Activated CD8-positive, alpha-beta memory T cell treated with anti-CD3 and anti-CD28 coated beads for 24 hours (primary cell): ENCODE results near the gene MYBBP1A.
A peak's percentile ranks its signal among the peaks of the same experiment; 100 is the strongest.
"Not testable (repeated sequence)": the region's sequence is repeated elsewhere in the genome, so short reads cannot be mapped to it uniquely, and the experiment has no call there.

Experiments
- DNase-seq: peaks from one replicate; pipeline ENCODE4 v3.0.0-alpha.2; 2020

The MYBBP1A gene

DNA sequence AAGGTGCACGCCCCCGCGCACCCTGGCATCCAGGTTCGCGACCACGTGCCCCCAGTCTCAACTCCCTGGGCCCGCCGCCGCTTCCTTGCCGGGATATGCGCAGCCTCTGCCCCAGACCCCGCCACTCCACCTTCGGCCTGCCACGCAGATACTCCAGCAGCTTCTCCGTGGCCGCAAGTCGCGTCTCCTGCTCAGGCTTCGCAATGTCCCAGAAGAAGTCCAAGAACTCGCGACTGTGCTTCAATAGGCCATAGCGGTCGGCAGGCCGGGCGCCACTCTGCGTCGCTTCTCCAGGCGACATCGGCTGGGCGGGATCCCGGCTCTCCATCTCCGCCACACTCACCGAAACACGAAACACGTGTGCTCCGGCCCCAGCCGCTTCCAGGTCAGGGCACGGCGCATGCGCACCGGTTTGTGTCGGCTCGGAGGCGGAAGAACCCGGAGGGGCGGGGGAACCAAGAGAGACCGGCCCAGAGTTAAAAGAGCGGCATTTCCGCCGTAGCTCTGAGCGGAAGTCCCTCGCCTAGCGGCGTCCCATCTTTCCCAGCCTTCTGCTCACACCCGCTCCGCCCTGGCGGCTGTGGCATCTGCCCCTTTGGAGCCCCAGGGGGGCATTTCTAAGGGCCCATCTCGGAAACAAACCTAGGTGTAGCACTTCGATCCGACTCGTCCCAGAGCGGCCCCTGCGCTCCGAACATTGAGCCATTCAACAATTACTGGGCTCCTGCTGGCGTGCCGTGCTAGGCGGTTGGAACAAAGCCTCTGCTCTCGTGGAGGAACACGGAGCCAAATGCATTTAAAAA is at the start of gene MYBBP1A:
Gene MYBBP1A, minus strand, starts transcription at position 388 of the 803 bp plus-strand sequence. Its CDS starts 60 bp downstream, at position 328.
- peak; percentile 97 for DNase-seq

DNA sequence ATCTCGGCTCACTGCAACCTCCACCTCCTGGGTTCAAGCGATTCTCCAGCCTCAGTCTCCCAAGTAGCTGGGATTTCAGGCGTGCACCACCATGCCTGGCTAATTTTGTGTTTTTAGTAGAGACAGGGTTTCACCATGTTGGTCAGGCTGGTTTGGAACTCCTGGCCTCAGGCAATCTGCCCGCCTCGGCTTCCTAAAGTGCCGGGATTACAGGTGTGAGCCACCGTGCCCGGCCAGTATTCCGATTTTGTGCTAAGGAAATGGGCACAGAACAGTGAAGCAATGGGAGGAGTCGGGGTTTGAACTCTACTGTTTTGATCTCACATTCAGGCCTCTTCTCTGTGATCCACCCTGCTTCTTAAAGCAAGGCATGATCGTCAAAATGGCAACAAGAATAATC is 49.6 kb upstream of the MYBBP1A start:
- not testable (repeated sequence) for DNase-seq

GRCh38 chr17:4604111-4604644 is 49.0 kb upstream of the MYBBP1A start:
- no peak for DNase-seq

GRCh38 chr17:4602041-4602440 is 46.9 kb upstream of the MYBBP1A start:
- no peak for DNase-seq

DNA sequence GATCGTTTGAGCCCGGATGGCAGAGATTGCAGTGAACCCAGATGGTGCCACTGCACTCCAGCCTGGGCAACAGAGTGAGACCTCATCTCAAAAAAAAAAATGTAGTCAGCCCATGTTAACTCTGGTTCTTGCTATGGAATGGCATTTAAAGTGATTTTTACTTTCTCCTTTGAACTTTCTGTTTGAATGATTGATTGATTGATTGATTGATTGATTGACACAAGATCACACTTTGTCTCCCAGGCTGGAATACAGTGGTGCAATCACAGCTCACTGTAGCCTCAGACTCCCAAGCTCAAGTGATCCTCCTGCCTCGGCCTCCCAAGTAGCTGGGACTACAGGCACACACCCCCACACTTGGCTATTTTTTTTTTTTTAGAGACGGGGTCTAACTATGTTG is 46.1 kb upstream of the MYBBP1A start:
- no peak for DNase-seq

GRCh38 chr17:4600563-4600962 is 45.4 kb upstream of the MYBBP1A start:
- DNase-seq, result no peak

DNA sequence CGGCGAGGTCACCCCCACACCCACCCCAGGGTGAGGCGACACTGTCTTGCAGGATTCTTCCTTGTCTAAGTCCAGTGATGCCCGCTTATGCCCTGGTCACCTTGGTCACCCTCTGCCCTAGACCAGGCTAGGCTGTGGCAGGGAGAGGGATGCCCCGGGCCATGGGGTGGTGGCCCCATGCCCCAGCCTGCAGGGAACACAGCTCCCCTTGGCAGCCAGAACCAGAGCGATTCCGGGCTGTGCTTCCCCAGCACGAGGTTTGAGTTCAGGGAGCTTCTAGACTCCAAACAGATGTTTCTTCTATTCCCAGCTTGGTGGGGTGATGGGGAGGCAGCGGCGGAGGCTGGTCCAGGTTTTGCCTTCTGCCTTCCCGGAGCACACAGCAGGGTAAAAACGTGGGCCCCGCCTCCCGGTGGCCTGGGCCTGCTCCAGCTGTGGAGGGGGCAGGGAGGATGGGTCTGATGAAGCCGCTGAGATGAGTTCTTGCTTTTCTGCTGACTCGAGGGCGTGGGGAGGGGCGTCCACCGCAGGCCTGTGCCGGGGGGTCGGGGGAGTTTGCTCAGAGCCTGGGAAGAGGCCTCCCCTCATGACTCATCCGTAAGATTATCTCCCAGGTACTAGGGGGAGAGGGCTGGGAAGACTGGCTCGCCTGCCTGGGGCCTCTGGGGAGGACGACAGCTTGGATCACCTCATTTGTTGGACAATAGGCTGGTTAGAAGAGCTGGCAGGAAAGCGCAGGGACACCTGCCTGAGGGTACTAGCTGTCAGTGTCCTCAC is 44.5 kb upstream of the MYBBP1A start:
- no peak for DNase-seq

GRCh38 chr17:4598776-4599504 is 43.8 kb upstream of the MYBBP1A start:
- DNase-seq, result no peak

DNA sequence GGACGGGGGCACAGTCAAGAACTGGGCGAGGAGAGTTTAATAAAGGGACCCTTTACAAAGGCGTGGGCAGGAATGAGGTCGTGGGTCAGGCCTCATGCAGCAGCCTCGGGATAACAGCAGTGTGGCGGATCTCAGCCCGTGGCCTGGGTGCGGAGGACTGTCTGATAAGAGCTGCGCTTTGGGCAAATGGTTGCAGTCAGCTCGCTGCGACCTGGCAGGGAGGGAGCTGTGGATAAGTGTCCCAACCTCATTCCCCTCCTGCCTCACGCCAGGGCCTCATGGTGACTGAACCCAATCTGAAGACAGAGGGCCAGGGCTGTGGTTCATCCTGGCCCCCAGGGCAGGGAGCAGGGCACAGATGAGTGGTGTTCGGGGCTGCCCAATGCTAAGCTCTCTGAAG is 42.8 kb upstream of the MYBBP1A start:
- no peak for DNase-seq

DNA sequence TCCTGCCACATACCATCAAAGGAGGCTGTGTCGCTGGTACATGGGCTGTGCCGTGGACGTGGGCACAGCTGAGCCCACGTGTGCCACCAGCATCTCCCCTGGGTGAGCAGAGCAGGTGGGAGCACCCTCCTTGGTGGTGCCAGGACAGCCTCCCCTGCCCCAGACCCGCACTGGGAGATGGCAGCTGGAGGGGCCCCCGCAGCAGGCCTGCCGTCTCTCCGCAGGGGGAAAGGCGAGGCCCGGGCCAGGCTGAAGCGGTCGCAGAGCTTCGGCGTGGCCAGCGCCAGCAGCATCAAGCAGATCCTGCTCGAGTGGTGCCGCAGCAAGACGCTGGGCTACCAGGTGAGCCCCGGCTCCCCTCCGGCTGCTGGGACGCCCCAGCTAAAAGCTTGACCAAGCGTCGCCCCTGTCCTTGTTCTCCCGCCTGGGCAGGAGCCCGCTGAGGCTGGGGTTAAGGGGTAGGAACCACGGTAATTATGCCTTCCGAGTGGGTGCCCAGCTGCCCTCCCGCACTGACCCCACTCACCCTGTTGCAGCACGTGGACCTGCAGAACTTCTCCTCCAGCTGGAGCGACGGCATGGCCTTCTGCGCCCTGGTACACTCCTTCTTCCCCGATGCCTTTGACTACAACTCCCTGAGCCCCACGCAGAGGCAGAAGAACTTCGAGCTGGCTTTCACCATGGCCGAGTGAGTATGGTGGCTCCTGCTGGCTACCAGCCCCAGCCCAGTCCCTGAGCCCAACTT is 41.6 kb upstream of the MYBBP1A start:
- DNase-seq, result no peak

DNA sequence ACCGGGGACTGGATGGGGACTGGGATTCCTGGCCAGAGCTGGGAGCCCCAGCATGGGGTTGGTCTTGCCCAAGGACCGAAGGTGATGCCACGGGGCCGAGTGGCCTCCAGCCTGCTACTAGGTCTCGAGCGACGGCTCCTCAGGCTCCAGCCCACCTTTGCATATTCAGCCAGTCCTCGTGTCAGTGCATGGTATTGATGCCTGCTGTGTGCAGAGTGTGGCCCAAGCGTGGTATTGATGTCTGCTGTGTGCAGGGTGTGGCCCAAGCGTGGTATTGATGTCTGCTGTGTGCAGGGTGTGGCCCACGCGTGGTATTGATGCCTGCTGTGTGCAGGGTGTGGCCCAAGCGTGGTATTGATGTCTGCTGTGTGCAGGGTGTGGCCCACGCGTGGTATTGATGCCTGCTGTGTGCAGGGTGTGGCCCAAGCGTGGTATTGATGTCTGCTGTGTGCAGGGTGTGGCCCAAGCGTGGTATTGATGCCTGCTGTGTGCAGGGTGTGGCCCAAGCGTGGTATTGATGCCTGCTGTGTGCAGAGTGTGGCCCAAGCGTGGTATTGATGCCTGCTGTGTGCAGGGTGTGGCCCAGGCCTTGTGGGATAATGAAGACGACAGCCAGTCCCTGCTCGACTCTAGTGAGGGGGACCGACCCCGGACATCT is 40.6 kb upstream of the MYBBP1A start:
- not testable (repeated sequence) for DNase-seq

DNA sequence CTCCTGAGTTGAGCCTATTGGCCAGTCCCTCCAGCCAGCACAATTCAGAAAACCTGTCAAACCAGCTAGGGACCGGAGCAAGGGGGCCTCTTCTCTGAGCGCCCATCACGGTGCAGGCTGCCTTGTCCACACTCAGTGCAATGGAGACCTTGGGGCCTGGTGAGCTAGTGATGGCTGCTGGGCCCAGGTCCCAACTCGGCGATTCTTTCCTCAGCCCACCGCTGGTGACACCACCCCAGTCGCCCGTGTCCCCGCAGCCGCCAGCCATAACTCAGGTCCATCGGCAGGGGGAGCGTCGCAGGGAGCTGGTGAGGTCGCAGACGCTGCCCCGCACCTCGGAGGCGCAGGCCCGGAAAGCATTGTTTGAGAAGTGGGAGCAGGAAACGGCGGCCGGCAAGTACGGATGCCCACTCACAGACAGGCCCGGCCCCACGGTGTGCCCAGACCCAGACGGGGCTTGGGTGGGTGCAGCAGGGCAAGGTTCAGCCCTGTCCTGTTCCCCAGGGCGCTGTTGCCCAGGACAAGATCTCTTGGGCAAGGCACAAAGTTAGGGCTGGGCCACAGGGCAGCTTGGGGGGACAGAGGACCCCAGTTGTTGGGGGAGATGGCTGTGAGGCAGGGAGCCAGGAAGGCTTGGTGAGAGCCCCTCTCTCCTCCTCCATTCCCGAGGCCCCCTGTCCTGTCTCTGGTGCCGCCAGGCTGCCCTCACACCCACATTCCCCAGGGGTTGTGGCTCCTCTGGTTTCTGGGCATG is 39.9 kb upstream of the MYBBP1A start:
- DNase-seq, result peak; percentile 75

DNA sequence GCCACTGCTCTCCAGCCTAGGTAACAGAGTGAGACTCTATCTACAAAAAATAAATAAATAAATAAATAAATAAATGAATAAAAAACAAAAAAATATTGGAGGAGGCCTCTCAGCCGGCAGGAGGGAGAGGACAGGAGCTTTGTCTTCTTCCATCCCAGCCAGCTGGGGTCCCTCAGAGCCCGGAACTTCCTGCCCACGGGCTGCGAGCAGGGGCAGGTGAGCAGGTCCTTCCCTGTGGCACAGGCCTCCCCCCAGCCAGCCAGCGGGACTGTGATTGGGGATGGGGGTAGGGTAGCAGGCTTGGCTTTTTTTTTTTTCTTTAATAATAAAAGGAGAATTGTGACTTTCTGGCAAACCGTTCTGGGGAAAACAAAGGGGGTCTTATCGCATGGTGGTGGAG is 39.2 kb upstream of the MYBBP1A start:
- DNase-seq, result no peak

DNA sequence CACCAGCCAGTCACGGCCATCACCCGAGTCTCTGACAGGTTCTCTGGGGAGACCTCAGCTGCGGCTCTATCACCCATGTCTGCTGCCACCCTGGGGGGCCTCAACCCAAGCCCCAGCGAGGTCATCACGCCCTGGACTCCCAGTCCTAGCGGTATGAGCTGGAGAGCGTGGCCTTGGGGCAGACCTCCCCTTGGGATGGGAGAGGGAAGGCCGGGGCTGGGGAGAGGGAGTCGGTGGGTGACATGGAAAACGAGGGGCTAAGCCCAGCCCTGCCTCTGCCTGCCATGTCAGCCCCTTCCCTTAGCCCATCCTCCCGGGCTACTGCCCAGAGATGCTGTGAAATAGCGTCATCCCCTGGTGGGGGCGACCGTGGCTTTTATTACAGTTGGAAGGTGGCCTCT is 37.8 kb upstream of the MYBBP1A start:
- DNase-seq, result no peak

GRCh38 chr17:4592240-4593005 is 37.2 kb upstream of the MYBBP1A start:
- DNase-seq, result no peak

- no peak for DNase-seq
These were observed 36.3 kb upstream of the MYBBP1A start for GRCh38 chr17:4591529-4591928.

- DNase-seq, result no peak
These were observed 35.8 kb upstream of the MYBBP1A start for GRCh38 chr17:4590981-4591453.

DNA sequence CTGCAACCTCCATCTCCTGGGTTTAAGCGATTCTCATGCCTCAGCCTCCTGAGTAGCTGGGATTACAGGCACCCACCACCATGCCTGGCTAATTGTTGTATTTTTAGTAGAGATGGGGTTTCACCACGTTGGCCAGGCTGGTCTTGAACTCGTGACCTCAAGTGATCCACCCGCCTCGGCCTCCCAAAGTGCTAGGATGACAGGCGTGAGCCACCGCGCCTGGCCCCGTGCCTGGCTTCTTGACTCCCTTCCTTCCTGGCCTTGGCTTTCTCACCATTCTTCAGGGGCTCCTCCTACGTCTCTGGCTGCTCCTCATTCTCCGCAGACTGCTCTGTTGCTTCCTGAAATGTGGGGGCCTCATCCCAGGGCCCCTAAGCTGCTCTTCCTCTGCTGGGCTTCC is 34.9 kb upstream of the MYBBP1A start:
- not testable (repeated sequence) for DNase-seq

DNA sequence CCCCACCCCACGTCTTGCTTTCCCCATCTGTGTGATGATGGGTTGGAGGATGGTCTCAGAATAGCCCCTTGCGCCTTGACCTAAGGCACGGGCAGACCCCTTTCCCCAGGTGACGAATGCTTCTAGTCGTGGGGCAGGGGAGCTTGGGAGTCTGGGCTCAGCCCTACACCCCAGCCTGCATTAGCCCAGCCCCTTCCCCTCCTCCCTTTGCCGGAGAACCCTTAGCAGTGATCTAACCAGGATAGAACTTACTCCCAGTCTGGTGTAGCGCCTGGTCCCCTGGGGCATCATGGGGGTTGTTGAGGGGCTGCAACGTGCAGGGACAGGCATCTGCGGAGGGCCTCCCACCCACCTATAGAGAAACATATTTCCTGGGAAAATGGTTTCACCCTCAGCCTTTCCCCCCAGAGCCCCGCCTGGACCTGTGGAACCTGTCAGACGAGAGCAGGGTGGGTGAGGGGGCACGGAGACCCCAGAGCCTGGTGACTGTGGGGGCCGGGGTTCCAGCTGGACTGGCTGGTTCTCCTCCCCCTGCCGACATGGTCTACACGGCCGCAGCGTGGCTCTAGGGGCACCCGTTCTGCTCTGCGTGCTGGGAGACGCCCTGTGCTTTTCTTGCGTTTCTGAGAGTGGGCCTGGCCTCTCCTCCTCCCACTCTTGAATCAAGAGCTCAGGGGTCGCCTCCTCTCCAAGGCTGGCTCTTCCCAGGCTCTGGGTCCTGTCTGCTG is 33.9 kb upstream of the MYBBP1A start:
- no peak for DNase-seq
